ENCODE results near the gene POR.
"Not testable (repeated sequence)": the region's sequence is repeated elsewhere in the genome, so short reads cannot be mapped to it uniquely, and the experiment has no call there.

Gene POR

DNA sequence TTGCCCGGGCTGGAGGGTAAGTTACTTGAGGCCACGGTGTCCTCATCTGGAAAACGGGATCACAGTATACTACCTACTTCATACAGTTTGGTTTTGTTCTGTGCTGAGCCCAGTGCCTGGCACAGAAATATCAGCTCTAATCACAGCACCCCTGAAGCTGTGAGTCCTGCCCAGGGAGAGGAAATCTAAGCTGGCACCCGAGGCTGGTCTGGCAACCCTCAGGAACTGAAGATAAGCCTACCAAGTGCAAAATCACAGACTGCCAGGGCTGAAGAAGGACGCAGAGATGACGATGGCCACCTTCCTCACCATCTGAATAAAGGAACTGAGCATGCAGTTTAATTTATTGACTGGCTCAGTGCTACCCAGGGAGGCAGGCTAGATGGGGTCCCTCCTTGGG, 87.2 kb downstream of the POR start:
- CTCF ChIA-PET = no interaction called here
- no peak for DNase-seq (ENCODE audit: extremely low spot score)
- TF ChIP-seq HDGF (IDR thresholded peaks at IDR 0.05; ENCODE audit: borderline replicate concordance) (no peak), L3MBTL2 (conservative IDR thresholded peaks at IDR 0.05) (no peak), CTBP1 (IDR thresholded peaks at IDR 0.05; ENCODE audit: borderline replicate concordance) (no peak), FOXM1 (IDR thresholded peaks at IDR 0.05; ENCODE audit: borderline replicate concordance) (no peak), TARDBP (IDR thresholded peaks at IDR 0.05) (no peak), FOXK2 (IDR thresholded peaks at IDR 0.05) (no peak), ARNT (IDR thresholded peaks at IDR 0.05) (no peak), SUZ12 (IDR thresholded peaks at IDR 0.05) (no peak), FOXA1 (IDR thresholded peaks at IDR 0.05) (no peak), SP1 (IDR thresholded peaks at IDR 0.05) (no peak), BHLHE40 (IDR thresholded peaks at IDR 0.05; ENCODE audit: borderline replicate concordance) (no peak), LEF1 (IDR thresholded peaks at IDR 0.05; ENCODE audit: borderline replicate concordance) (no peak), ELF4 (IDR thresholded peaks at IDR 0.05) (no peak)
- TF ChIP-seq, protein P1, sequence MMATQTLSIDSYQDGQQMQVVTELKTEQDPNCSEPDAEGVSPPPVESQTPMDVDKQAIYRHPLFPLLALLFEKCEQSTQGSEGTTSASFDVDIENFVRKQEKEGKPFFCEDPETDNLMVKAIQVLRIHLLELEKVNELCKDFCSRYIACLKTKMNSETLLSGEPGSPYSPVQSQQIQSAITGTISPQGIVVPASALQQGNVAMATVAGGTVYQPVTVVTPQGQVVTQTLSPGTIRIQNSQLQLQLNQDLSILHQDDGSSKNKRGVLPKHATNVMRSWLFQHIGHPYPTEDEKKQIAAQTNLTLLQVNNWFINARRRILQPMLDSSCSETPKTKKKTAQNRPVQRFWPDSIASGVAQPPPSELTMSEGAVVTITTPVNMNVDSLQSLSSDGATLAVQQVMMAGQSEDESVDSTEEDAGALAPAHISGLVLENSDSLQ (IDR thresholded peaks at IDR 0.05) = no peak
- POLR2A ChIA-PET = no interaction called here

DNA sequence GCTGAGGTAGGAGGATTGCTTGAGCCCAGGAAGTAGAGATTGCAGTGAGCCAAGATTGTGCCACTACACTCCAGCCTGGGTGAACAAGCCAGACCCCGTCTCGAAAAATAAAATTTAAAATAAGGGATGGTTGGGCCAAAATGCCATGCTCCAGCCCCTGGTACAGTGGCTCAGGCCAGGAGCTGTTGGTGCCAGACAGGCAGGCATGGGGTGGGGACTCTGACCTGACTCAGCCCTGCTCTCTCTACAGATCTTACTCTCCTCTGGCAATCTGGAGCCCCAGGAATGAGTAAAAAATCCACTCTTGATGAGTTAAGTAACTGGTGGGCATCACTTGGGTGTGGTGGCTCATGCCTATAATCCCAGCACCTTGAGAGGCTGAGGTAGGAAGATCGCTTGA, 87.9 kb downstream of the POR start:
- ChIA-PET CTCF (no interaction called here), POLR2A (no interaction called here)
- TF ChIP-seq SP1 (IDR thresholded peaks at IDR 0.05) = no peak
- no peak for DNase-seq (ENCODE audit: extremely low spot score)

DNA sequence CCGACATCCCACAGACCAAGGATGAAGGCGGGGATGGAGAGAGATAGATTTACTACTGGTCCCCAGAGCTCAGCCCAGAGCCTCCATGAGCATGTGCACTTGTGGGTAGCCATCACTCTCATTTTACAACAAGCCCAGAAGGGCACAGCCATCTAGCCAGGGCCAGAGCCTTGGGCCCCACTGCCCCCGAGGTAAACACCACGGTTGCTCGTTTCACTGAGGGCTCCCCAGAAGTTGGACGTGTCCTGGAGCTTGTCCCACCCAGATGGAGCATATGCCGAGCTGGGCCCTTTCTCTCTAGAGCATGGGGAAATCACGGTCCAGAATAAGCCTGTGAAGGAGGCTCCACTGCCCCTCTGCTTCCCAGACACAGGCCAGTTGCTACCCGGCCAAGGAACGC, 88.4 kb downstream of the POR start:
- no peak for TF ChIP-seq LEF1 (IDR thresholded peaks at IDR 0.05; ENCODE audit: borderline replicate concordance)
- no peak for TF ChIP-seq CTBP1 (IDR thresholded peaks at IDR 0.05; ENCODE audit: borderline replicate concordance)
- TF ChIP-seq L3MBTL2 (conservative IDR thresholded peaks at IDR 0.05) = no peak
- no peak for TF ChIP-seq SUZ12 (IDR thresholded peaks at IDR 0.05)
- TF ChIP-seq, protein P1 (IDR thresholded peaks at IDR 0.05) = no peak
- TF ChIP-seq SP1 (IDR thresholded peaks at IDR 0.05) = no peak
- no peak for TF ChIP-seq BHLHE40 (IDR thresholded peaks at IDR 0.05; ENCODE audit: borderline replicate concordance)
- no peak for TF ChIP-seq FOXM1 (IDR thresholded peaks at IDR 0.05; ENCODE audit: borderline replicate concordance)
- TF ChIP-seq ELF4 (IDR thresholded peaks at IDR 0.05) = no peak
- TF ChIP-seq FOXK2 (IDR thresholded peaks at IDR 0.05) = no peak
- no peak for TF ChIP-seq FOXA1 (IDR thresholded peaks at IDR 0.05)
- no peak for TF ChIP-seq ZNF384 (IDR thresholded peaks at IDR 0.05)
- TF ChIP-seq HDGF (IDR thresholded peaks at IDR 0.05; ENCODE audit: borderline replicate concordance) = no peak
- no peak for TF ChIP-seq ARNT (IDR thresholded peaks at IDR 0.05)
- TF ChIP-seq NFRKB (IDR thresholded peaks at IDR 0.05) = no peak
- no peak for DNase-seq (ENCODE audit: extremely low spot score)
- CTCF ChIA-PET = no interaction called here
- POLR2A ChIA-PET = no interaction called here

DNA sequence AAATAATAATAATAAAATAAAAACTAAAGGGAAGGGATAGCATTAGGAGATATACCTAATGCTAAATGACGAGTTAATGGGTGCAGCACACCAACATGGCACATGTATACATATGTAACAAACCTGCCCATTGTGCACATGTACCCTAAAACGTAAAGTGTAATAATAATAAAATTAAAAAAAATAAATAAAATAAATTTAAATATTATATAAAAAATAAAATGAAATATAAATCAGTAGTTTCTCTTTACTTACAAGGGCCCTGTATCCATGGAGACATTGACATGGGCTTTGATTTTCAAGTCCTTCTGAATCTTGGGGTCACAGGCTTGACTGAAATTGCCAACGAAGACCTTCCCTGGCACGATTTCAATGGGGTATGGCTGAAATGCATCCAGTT, 90.0 kb downstream of the POR start:
- POLR2A ChIA-PET; DNase-seq (ENCODE audit: extremely low spot score); CTCF ChIA-PET: not testable (repeated sequence)

DNA sequence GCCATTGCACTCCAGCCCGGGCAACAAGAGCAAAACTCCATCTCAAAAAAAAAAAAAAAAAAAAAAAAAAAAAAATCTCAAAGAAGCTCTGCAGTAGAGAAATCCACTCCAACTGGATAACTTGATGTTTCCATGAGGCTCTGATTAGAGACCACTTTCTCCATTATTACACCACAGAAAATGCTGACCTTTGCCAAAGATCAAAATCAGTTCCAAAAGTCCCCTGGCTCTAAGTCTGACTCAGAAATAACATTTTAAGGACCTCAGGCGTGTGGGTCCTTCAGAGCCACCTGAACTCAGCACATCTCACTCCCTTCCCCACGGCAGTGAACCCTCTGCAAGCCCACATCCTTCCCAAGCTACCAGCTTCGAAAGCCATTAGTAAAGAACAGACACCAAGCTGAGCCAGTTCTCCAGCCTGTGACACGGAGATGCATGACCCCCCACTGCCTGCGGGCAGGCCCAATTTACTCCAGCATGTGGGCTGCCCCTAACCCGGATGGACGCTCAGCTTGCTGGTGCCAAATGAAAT, 93.3 kb downstream of the POR start:
- no peak for TF ChIP-seq FOXK2 (IDR thresholded peaks at IDR 0.05)
- TF ChIP-seq TARDBP (IDR thresholded peaks at IDR 0.05) = no peak
- TF ChIP-seq FOXM1 (IDR thresholded peaks at IDR 0.05; ENCODE audit: borderline replicate concordance) = no peak
- TF ChIP-seq NFRKB (IDR thresholded peaks at IDR 0.05) = no peak
- TF ChIP-seq HDGF (IDR thresholded peaks at IDR 0.05; ENCODE audit: borderline replicate concordance) = no peak
- POLR2A ChIA-PET = no interaction called here
- no peak for DNase-seq (ENCODE audit: extremely low spot score)
- CTCF ChIA-PET = interaction anchor here (1.2 kb wide), 1 partner anchor 12 kb away, joined by 3 read pairs; no protein-coding TSS in a partner anchor

DNA sequence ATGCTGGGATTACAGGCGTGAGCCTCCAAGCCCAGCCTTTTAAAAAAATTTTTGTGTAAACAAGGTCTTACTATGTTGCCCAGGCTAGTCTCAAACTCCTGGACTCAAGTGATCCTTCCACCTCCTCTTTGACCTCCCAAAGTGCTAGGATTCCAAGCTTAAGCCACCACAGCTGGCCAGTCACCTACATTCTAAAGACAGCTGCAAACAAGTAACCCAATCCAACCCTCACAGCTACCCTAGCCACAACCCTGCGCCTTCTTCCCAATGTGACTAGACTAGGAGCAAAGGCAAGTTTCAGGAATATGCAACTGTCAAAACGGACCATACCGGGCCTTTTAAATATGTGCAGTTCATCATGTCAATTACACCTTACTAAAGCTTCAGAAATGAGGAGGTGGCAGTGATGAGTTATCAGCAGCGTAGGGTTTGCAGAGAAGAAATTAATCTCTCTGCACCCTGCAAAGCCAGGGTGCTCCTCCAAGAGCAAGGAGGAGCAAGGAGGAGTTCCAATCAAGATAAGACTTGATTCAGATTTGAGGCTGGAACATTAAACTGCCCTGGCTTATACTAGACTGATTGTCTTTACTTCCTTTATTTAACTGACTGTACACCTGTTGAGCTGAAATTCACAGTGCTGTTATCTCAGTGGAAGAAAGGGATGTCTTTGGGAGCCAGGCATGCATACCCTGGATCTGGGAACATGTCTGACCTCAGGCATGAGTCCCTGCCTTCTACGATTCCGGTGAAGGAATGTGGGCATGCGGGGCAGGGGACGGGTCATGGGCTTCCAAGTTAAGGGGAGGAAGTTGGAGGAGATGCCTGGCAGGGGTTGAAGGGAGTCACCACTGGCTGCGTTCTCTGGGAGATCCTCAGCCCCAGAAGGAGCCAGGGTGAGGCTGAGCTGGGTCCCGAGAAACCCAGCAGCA, 95.0 kb downstream of the POR start:
- TF ChIP-seq NFRKB (IDR thresholded peaks at IDR 0.05) (no peak), L3MBTL2 (conservative IDR thresholded peaks at IDR 0.05) (no peak), TARDBP (IDR thresholded peaks at IDR 0.05) (no peak), BHLHE40 (IDR thresholded peaks at IDR 0.05; ENCODE audit: borderline replicate concordance) (no peak), HDGF (IDR thresholded peaks at IDR 0.05; ENCODE audit: borderline replicate concordance) (no peak), LEF1 (IDR thresholded peaks at IDR 0.05; ENCODE audit: borderline replicate concordance) (no peak), FOXK2 (IDR thresholded peaks at IDR 0.05) (no peak), FOXM1 (IDR thresholded peaks at IDR 0.05; ENCODE audit: borderline replicate concordance) (no peak), FOXA1 (IDR thresholded peaks at IDR 0.05) (no peak)
- no peak for DNase-seq (ENCODE audit: extremely low spot score)
- POLR2A ChIA-PET = no interaction called here
- CTCF ChIA-PET = no interaction called here

DNA sequence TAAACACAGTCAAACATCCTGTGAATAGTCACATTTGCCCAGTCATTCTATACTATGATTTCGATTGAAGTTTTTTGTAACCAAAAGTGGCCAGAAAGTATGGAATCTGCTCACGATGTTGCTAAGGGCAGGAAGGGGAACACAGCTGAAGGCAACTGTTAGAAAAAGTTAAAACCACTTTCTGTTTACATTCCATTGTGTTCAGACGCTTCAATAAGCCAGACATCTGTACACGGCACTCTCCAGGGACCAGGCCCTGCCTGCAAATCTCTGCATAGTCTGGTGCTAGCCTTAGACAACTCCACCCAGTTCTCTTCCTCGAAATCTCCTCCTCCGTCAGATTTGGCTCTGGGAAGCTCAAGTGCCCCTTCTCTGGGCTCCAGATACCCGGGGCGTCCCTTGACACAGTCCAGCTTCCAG, 96.5 kb downstream of the POR start:
- no peak for DNase-seq (ENCODE audit: extremely low spot score)
- ChIA-PET CTCF (interaction anchor here (1.4 kb wide), 1 partner anchor 9 kb away, joined by 6 read pairs; no protein-coding TSS in a partner anchor), POLR2A (no interaction called here)
- no peak for TF ChIP-seq TARDBP (IDR thresholded peaks at IDR 0.05)
- no peak for TF ChIP-seq ZNF384 (IDR thresholded peaks at IDR 0.05)
